Measurements from ENCODE around the gene KCNIP2. TPM values are rescaled to one million over a fixed set of nuclear protein-coding genes. Genes with fewer than 3 reads are reported as not detected.
"Not testable (repeated sequence)": the region's sequence is repeated elsewhere in the genome, so short reads cannot be mapped to it uniquely, and the experiment has no call there.

The KCNIP2 gene
- total RNA-seq, 2 experiments from 2014 or later, result 1.0 to 1.1 TPM

DNA sequence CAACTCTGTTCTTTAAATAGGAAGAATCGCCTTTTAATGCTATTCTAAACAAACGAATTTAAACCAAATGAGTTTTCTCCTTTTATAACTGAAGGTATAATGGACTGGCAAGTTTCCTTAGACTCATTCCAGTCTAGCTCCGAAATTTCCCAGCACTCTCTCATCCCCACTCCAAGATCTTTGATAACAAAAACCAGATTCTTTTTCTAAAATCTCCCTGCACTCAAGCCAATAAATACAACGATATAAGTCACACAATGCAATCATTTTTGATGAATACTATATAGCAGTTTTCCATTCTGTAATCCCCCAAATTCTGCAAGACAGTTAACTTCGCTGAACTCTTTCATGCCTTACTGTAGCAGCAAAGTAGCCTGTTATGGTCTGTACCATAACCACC is 27.2 kb downstream of the KCNIP2 start:
- POLR2A ChIA-PET, result interaction anchor here (0.7 kb wide), 1 partner anchor 41 kb away, joined by 4 read pairs; no protein-coding TSS in a partner anchor

DNA sequence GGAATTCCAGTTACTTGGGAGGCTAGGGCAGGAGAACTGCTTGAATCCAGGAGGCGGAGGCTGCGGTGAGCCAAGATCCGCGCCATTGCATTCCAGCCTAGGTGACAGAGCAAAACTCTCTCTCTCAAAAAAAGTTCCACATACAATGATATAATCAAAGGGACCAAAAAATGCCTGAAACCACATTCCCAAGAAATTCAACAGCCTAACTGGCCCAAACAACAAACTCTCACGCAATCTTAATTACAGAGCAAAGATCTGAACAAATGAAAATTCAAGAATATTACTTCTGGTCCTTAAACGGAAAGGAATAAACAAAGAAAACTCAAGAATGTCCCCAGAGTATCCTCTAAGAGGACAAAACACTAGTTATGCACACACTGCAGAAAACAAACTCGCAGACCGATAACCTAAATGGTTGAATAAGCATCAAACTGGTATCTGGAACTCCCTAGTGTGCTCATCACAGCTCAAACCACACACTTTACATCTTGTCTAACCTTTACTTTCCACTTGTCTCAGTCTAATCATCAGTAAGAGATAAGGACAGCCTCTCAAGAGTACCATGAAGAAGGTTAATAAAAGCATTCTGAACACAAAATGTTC is 29.0 kb downstream of the KCNIP2 start:
- POLR2A ChIA-PET, result interaction anchor here (0.6 kb wide), 1 partner anchor 18 kb away, joined by 6 read pairs; no protein-coding TSS in a partner anchor
- CTCF ChIA-PET, result interaction anchor here (0.6 kb wide), 2 partner anchors 26 to 41 kb away, joined by 3 read pairs; no protein-coding TSS in a partner anchor

More for the DNA sequence above, 27.2 kb downstream of the KCNIP2 start:
- CTCF ChIA-PET, result interaction anchor here (0.7 to 1.0 kb wide), 2 partner anchors 35 to 191 kb away, joined by 4 to 6 read pairs; no protein-coding TSS in a partner anchor

GRCh38 chr10:101812606-101813005 is 31.0 kb downstream of the KCNIP2 start:
- CTCF ChIA-PET, result interaction anchor here (2.2 kb wide), 1 partner anchor 30 kb away, joined by 8 read pairs; the partner anchor contains the start of gene KCNIP2
- POLR2A ChIA-PET, result no interaction called here

- POLR2A ChIA-PET, result no interaction called here
- CTCF ChIA-PET, result no interaction called here
Measured at GRCh38 chr10:101807158-101807557, 36.4 kb downstream of the KCNIP2 start.

- ChIA-PET CTCF (interaction anchor here (1.4 kb wide), 1 partner anchor 20 kb away, joined by 3 read pairs; no protein-coding TSS in a partner anchor), POLR2A (interaction anchor here (0.6 kb wide), 2 partner anchors 12 to 217 kb away, joined by 4 to 5 read pairs; no protein-coding TSS in a partner anchor)
Measured at GRCh38 chr10:101803511-101803910, 40.1 kb downstream of the KCNIP2 start.

- POLR2A ChIA-PET, result interaction anchor here (0.6 kb wide), 1 partner anchor 17 kb away, joined by 6 read pairs; no protein-coding TSS in a partner anchor
- CTCF ChIA-PET, result interaction anchor here (0.7 to 2.6 kb wide), 3 partner anchors 15 to 107 kb away, joined by 3 to 10 read pairs (median 3); partner anchors contain the start of gene NPM3
Measured at GRCh38 chr10:101797403-101798059, 46.1 kb downstream of the KCNIP2 start.

DNA sequence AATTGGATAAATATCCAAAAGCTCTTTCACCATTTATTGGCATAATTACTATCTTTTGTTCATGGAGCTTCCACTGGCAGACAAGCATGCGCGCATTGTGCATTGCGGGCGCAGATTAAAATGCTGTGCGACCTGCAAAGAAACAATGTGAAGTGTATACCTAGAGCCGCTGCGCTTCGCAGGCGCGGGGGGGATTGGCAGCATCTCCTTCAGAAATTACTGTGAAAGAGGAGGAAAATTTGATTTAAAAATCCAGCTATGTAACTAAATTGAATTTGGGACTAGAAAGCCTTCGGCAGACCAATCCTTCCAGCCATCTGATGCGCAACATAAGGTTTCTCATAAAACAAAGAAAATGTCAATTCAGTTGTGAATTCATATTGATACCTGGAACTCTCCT is 50.1 kb downstream of the KCNIP2 start:
- POLR2A ChIA-PET, result no interaction called here
- CTCF ChIA-PET, result interaction anchor here (1.3 kb wide), 1 partner anchor 12 kb away, joined by 4 read pairs; no protein-coding TSS in a partner anchor

GRCh38 chr10:101789686-101790085 is 53.9 kb downstream of the KCNIP2 start:
- ChIA-PET POLR2A (no interaction called here), CTCF (interaction anchor here (0.9 to 1.2 kb wide), 2 partner anchors 15 to 159 kb away, joined by 3 to 5 read pairs; no protein-coding TSS in a partner anchor)

- POLR2A ChIA-PET, result not testable (repeated sequence)
- CTCF ChIA-PET, result interaction anchor here (1.2 kb wide), 1 partner anchor 158 kb away, joined by 5 read pairs; no protein-coding TSS in a partner anchor
Measured at GRCh38 chr10:101789231-101789630, 54.4 kb downstream of the KCNIP2 start.

DNA sequence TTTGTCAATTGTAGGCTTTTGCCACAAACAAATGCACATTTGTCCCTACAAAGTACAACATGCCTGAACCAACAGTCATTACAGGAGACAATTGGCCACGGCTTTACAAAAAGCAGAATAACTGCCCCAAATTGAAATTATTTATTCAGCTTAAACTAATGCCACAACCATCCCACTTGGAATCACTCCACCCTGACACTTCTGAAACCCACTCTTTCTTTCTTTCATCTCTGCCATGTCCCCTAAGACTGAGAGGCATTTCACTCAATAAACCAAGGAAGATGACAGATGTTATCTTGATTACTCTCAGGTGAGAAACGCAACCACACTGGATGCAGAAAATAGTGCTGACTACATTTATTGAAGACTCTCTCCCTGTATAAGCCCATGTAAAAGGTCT is 57.8 kb downstream of the KCNIP2 start:
- CTCF ChIA-PET, result interaction anchor here (1.2 kb wide), 1 partner anchor 55 kb away, joined by 3 read pairs; no protein-coding TSS in a partner anchor
- POLR2A ChIA-PET, result no interaction called here

DNA sequence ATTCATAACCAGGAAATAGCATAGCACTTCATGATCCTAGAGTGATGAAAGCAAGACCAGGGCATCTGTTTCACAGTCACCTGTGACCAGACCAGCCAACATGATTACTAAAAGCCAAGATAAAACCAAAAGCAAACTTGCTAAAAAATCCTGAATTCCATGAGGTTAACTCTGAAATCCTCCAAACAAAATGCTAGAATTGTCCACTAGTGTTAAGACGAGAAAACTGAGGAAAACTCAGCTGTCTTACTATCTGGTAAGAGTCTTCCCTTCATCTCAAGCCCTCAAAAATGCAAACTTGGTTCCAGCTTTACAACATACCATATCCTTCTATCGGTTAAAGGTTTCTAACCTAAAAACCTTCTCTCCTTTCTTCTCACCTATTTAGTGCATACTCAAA is 59.0 kb downstream of the KCNIP2 start:
- ChIA-PET CTCF (interaction anchor here (1.0 to 5.1 kb wide), 3 partner anchors 20 to 182 kb away, joined by 3 to 32 read pairs (median 3); no protein-coding TSS in a partner anchor), POLR2A (interaction anchor here (3.8 kb wide), 1 partner anchor 34 kb away, joined by 20 read pairs; the partner anchor contains the start of gene OGA)

DNA sequence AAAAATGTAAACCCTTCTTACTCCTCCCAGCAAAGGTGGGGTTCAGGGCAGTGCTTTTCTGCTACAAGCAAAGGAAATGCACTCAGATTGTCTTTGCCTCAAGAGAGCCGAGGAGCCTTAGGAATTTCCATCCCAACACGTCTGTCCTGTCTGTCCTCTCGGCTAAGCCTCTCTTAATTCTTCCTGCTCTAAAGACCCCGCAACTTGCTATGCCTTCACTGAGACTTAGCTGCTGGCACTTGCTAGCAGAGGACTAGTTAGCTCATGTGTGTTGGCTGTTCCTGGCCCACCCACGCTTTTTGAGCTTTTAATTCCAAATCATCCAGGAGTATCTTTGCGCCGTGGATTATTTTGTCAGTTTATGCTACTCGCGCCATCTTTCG is 59.9 kb downstream of the KCNIP2 start:
- CTCF ChIA-PET, result interaction anchor here (1.0 to 5.1 kb wide), 7 partner anchors 13 to 570 kb away, joined by 3 to 32 read pairs (median 3); no protein-coding TSS in a partner anchor

GRCh38 chr10:101782811-101783735 is 60.5 kb downstream of the KCNIP2 start, which contains the start of gene NPM3:
NPM3 (minus strand) TSS chr10:101783446; CDS start chr10:101783390, 56 bp downstream.
- ChIA-PET CTCF (interaction anchor here (0.6 to 5.1 kb wide), 11 partner anchors 13 to 865 kb away, joined by 3 to 32 read pairs (median 3); no protein-coding TSS in a partner anchor), POLR2A (interaction anchor here (1.0 to 3.8 kb wide), 4 partner anchors 33 to 195 kb away, joined by 3 to 20 read pairs (median 4); partner anchors contain the start of genes DPCD, OGA and POLL)

More for the DNA sequence above, 59.9 kb downstream of the KCNIP2 start:
- POLR2A ChIA-PET, result interaction anchor here (1.0 to 3.8 kb wide), 4 partner anchors 32 to 196 kb away, joined by 3 to 20 read pairs (median 4); partner anchors contain the start of genes DPCD, OGA and POLL

GRCh38 chr10:101781984-101782810 is 61.4 kb downstream of the KCNIP2 start:
- POLR2A ChIA-PET, result interaction anchor here (3.8 kb wide), 1 partner anchor 36 kb away, joined by 20 read pairs; the partner anchor contains the start of gene OGA
- CTCF ChIA-PET, result interaction anchor here (0.6 to 5.1 kb wide), 15 partner anchors 11 to 643 kb away, joined by 3 to 32 read pairs (median 3); no protein-coding TSS in a partner anchor

GRCh38 chr10:101781655-101781983 is 62.0 kb downstream of the KCNIP2 start:
- CTCF ChIA-PET, result interaction anchor here (0.6 to 5.1 kb wide), 26 partner anchors 10 to 739 kb away, joined by 3 to 32 read pairs (median 4); no protein-coding TSS in a partner anchor
- POLR2A ChIA-PET, result interaction anchor here (3.8 kb wide), 1 partner anchor 37 kb away, joined by 20 read pairs; the partner anchor contains the start of gene OGA

DNA sequence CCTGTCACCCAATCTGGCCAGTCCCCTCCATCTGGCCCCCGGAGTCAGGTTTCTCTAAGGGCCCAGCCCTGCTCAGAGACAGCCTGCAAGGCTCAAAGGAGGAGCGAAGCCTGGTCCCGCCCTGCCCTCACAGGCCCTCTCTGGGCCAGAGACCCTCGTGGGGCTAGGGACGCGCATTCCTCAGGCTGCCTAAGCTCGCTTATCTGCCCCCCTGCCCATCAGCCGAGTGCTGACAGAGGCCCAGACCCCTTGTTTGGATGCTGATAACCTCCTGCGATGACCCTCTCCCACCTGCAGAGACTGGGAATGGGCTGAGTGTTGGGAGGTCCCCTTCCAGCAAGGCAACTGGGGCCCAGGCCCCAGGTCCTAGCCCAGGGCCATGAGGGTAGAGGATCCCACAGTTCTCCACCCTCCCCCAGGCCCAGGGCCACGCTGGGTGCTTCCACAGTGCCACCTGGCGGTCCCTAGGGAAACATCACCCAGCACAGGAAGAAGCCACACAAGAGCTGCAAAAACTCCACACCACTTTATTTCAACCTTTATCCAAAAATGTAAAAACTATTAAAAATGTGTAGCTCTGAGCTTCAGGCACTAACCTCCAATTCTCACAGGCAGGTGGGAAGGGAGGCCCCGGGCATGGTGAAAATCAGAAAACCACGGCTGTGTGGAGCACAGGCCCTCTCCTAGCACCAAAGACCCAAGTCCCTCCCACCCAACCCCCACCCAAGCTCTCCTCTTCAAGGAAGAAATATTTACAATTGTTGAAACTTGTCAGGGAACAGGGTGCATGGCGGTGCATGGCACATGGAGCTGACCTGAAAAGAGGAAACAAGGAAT is 62.6 kb downstream of the KCNIP2 start:
- ChIA-PET CTCF (interaction anchor here (0.6 to 5.1 kb wide), 26 partner anchors 9 to 738 kb away, joined by 3 to 32 read pairs (median 4); no protein-coding TSS in a partner anchor), POLR2A (interaction anchor here (3.8 kb wide), 1 partner anchor 37 kb away, joined by 20 read pairs; the partner anchor contains the start of gene OGA)
